Left renal cortex interstitium (tissue), 4 donors: Measurements from ENCODE around the gene RTF1. TPM values are rescaled to one million over a fixed set of nuclear protein-coding genes. Genes with fewer than 3 reads are reported as not detected.
A peak's percentile ranks its signal among the peaks of the same experiment; 100 is the strongest.
"Not testable (repeated sequence)": the region's sequence is repeated elsewhere in the genome, so short reads cannot be mapped to it uniquely, and the experiment has no call there.

Experiments
- DNase-seq, 4 donors: peaks; one replicate each; pipeline ENCODE4 v3.0.0-alpha.2; 2013; ENCODE audit warnings: low read depth in 4 of 4, low spot score in 2 of 4, missing footprints in 1 of 4
- polyA plus RNA-seq, 4 donors: library from polyadenylated mRNA; unstranded; fragments of 120-200 nt; gene quantifications; one replicate each; pipeline ENCODE4 v1.2.1, GENCODE V29; 2013; ENCODE audit not compliant: insufficient read length in 4 of 4

Gene RTF1
- polyA plus RNA-seq, 4 donors: 59.0 to 77.8 (median 62.7) TPM

DNA sequence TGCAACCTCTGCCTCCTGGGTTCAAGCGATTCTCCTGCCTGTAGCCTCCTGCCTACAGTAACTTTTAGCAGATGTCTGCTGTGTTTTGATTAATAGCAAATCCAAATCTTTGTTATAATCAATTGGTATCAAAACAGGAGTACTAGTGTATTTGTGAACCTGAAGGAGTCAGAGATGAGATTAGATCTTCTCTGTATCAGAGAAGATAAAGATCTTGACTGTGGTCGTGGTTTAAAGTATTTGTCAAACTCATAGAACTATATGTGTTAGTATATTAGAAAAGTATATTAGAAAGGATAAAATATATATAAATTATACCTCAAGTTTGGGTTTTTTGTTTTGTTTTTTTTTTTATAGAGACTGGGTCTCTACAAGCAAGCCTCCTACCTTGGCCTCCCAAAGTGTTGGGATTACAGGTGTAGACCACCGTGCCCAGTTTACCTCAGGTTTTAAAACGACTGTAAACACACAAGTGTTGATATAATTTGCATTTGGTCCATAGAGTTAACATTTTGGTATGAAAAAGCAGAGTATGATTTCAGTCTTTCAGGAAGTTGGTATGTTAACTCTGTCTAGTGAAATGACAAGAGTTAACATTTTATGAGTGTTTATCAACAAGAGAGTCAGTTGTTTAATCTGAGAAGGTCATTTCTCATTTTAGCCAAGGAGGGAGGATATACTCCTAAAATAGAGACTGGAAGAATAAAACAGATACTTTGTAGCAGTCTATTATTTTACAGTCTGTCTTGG lies 18.3 kb downstream of the RTF1 start:
- no peak for DNase-seq

DNA sequence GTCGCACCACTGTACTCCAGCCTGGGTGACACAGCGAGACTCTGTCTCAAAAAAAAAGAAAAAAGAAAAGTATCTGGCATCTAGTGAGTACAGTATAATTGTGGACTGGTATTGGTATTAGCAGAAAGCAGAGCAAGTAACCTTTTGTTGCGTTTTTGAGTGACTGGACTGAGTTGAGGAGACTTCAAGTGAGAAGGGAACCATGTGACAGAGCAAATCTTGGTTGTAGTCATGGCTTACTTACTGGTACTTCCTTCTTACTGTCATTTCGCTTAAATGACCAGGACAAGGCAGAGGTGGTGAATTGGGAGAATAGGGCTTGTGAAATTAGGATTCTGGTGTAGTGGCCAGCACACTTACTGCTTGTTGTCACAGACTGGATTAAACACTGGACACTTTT lies 20.6 kb downstream of the RTF1 start:
- DNase-seq: no peak

GRCh38 chr15:41438206-41438605 lies 21.3 kb downstream of the RTF1 start:
- DNase-seq: no peak

- DNase-seq: not testable (repeated sequence)
These were observed 21.9 kb downstream of the RTF1 start for GRCh38 chr15:41438745-41439144.

DNA sequence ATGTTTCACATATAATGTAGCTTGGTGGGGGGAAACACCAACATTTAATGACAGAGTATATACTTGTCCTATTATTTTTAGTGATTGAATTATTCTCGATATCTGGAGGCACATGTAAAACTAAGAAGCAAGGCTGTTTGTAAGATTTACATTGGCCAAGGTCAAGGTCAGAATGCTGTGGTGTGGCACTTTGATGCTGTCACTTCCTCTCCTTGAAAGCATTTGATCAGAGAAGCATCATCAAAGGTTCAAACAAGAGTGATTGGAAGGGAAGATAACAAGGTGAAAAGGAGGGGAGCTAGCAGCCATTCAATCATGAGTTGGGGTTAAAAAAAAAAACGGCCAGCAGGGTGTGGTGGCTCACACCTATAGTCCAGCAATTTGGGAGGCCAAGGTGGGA lies 26.4 kb downstream of the RTF1 start:
- no peak for DNase-seq

DNA sequence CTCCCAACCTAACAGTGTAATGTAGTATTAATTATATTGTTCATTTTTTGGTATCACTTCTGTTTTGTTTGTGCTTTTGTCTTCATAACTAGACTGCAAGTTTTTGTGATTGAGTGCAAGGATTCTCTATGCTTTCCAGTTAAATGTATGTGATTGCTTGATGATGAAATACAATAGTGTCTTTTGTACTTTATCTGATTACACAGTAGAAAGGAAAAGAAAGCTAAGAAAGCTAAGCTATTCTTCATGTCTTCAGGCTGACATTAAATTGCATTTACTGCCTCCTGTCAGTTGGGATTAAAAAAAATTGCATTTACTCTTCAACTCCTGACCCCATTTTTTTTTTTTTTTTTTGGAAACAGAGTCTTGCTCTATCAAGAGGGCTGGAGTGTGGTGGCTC lies 28.5 kb downstream of the RTF1 start:
- no peak for DNase-seq

DNA sequence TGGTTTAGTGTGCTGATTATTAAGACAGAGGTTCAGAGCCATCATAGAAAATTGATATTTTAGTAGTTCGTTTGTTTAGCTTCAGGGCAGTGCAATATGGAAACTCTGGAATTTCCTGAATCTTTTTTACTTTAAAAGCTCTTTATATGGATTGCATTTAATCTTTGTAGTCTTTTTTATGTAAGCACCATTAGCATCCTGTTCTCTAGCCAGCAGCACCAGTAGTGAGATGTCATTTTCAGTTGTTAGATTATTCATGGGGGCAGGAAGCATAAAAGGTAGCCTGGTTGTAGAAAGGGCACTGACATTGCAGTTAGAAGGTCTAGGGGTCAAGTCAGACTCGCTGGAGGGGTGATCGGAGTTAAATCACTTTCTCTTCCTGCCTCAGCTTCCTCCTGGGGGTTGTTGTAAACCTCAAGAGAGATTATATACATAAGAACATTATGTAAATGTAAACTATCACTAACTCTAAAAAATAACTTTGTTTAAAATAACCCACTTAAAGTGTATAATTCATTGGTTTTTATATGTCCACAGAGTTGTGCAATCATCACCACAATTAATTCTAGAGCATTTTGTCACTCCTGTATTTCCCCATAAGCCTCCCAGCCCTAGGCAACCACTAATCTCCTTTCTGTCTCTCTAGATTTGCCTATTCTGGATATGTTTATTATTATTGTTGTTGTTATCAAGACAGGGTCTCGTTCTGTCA lies 45.3 kb downstream of the RTF1 start:
- no peak for DNase-seq

GRCh38 chr15:41464889-41465580 lies 48.1 kb downstream of the RTF1 start:
- no peak for DNase-seq

DNA sequence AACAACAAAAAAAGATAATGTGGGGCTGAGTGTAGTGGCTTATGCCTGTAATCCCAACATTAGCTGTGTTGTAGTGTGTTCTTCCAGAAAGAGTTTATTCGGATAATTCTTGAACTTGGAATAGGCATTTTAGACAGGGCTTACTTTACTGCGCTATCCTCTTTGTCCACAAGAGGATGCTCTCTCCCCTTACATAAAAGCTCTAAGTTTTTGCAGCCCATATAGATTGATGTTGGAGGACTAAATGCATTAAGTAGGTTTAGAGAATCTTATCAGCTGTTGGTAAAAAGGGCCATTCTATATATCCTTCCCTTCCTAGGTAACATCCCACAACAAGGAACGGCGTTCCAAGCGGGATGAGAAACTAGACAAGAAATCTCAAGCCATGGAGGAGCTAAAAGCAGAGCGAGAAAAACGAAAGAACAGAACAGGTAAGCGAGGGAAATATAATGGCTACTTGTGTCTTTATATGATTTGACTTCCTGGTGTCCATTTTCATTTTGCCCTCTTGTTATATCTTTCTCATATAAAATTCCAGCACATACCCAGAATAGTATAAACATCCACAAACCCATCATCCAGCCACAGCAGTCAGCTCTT lies 49.0 kb downstream of the RTF1 start:
- peak in 2 of 4 donors; percentile 16 to 33 for DNase-seq

- DNase-seq: no peak
These were observed 49.8 kb downstream of the RTF1 start for GRCh38 chr15:41466711-41467110.

DNA sequence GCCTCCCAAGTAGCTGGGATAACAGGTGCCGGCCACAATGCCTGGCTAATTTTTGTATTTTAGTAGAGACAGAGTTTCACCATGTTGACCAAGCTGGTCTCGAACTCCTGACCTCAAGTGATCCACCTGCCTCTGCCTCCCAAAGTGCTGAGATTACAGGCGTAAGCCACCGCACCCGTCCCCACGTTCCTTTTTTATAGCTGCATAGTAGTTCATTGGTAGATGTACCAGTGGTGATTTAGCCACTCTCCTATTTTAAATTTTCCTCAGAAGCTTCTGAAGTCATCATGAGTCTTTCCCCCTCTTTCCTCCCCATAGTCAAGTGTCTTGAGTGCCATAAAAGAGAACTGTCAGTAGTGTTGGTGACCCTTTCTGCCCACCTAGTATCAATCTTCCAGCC lies 52.7 kb downstream of the RTF1 start:
- not testable (repeated sequence) for DNase-seq

GRCh38 chr15:41473418-41473817 lies 56.5 kb downstream of the RTF1 start:
- DNase-seq: no peak

DNA sequence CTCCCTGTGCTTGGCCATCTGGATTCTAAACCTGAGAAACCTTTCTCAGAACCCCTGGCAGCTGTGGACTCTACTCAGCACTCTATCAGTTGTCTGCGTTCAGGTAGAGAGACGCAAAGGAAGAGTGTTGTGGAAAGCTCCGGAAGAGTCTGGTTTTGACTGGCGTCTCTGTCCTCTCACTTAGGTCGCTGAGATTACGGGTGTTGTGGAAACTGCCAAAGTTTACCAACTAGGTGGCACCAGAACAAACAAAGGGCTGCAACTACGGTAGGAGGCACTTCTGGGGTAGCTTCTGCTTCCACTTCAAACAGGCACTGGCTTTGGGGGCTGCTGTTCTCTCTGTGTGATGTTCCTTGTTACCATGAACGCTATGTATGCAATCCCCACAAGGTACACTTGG lies 57.5 kb downstream of the RTF1 start:
- DNase-seq: no peak

- DNase-seq: no peak
These were observed 58.0 kb downstream of the RTF1 start for GRCh38 chr15:41474941-41475340.

DNA sequence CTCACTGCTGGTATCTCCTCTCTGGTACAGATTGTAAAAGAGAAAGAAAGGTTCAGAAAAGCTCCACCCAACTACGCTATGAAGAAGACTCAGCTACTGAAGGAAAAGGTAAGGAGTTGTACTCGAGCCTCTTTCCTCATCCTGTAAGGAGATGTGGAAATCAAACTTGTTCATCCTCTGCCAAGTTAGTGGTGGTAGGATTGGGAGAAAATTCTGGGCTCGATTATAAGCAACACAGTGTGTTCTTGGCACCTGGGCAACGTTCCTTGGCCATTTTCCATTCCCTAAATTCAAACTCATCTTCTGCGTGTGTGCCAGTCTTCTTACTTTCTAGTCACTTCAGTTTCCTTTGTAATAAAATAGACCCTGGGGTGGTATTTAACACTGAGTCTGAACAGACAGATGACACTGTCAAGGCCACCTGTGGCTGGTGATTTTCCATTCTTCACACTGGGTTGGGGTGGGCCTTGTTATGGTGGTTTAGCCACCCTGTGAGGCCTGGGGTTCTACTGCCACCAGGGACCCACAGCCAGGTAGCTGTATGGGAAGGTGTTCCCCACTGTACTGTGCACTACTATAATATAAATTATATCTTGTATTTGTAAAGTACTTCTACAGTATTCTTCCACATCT lies 59.6 kb downstream of the RTF1 start:
- no peak for DNase-seq

DNA sequence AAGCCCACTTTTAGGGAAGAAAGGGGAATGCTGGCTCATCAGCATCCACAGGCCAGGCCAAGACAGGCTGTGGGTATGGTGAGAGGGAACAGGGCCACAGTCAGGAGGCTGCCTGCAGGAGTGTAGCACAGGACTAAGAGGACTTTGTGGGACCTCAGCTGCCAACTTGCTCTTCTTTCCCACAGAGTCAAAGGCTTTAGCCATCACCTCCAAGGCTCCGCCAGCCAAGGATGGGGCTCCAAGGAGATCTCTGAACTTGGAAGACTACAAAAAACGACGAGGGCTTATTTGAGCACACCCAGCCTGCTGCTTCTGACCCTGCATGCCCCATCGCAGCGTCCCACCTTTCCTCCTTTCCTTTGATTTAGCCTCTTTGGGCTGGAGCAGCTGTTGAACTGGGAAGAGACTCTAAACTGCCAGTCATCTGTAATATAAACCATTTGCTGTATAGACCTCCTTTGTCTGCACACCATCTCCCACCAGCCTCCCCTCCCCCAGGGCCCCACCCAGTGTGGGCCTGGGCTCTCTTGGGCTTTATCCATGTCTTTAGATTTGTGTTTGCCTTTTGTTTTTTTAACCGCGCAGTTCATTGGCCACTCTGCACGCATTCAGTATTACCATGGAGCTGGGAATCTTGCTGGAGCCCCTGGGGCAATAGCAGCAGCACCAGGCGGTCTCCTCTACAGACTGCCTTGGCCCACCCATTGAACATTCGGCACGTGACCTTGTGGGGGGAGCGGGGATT lies 63.7 kb downstream of the RTF1 start:
- no peak for DNase-seq

DNA sequence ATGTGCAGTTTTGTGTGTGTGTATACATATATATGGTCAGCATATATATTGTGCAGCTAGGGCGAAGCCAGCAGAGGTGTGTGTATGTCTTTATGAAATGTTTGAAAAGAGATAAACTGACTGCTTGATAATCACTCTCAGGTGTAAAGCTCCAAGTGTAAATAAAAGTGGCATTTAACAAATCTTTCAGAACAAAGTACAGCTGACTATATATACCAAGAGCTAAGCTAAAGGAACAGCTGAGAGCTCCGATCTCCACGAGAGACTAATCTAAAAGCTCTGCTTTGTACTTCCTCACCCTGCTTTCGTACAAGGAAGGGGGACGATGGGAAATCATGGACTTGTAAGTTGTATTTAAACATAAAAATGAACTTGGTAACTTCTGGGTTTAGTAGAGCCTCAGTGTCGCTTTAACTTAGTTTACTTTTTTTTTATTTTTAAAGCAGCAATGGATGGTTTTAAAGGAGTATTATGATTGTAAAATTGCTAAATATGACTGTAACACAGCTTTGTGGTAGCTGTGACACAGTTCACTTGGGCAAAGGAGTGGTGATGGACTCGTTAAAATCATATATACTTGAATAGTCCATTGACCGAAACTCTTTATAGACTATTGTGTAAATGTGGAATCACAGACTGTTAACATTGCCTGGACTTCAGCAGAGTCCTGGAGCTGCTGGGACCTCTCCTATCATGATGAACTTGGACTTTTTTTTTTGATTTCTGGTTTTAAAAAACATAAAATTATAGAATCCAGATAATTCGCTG lies 65.4 kb downstream of the RTF1 start:
- DNase-seq: no peak

GRCh38 chr15:41483115-41483514 lies 66.2 kb downstream of the RTF1 start:
- no peak for DNase-seq

GRCh38 chr15:41483519-41483918 lies 66.6 kb downstream of the RTF1 start:
- no peak for DNase-seq
